Activated CD4-positive, alpha-beta T cell treated with anti-CD3 and anti-CD28 coated beads, Interleukin-2, amount 10 ng/mL, durations not matched to agents 7 days and 5 days (primary cell): ENCODE data around the gene RNF141. TPM values are rescaled to one million over a fixed set of nuclear protein-coding genes. Genes with fewer than 3 reads are reported as not detected.

Experiments used
- CTCF ChIA-PET: fragments of 350-600 bp; sonication (Branson Sonifier 250); formaldehyde crosslinking; loops from one replicate; lab custom pipeline; 2021; ENCODE audit warnings: antibody characterized with exemption; lab: Charles Lee
- POLR2A ChIA-PET: fragments of 350-600 bp; sonication (Branson Sonifier 250); formaldehyde crosslinking; loops from one replicate; lab custom pipeline; 2021; ENCODE audit warnings: antibody characterized with exemption; lab: Charles Lee
- DNase-seq: peaks from one replicate; pipeline ENCODE4 v3.0.0-alpha.2; 2020
- H3K27ac Mint-ChIP-seq: one replicate; pipeline ENCODE4 v1.8.0; 2021; ENCODE audit warnings: mild to moderate bottlenecking, moderate library complexity, mixed read lengths
- H3K27me3 Mint-ChIP-seq: one replicate; pipeline ENCODE4 v1.8.0; 2021; ENCODE audit warnings: mixed read lengths
- H3K36me3 Mint-ChIP-seq: one replicate; pipeline ENCODE4 v1.8.0; 2021; ENCODE audit warnings: low read depth, mixed read lengths
- H3K4me1 Mint-ChIP-seq: one replicate; pipeline ENCODE4 v1.8.0; 2021; ENCODE audit warnings: mixed read lengths
- H3K4me3 Mint-ChIP-seq: one replicate; pipeline ENCODE4 v1.8.0; 2021; ENCODE audit warnings: mild to moderate bottlenecking, moderate library complexity, mixed read lengths
- H3K9me3 Mint-ChIP-seq: one replicate; pipeline ENCODE4 v1.8.0; 2021; ENCODE audit warnings: mixed read lengths
- total RNA-seq, 2 experiments: library from RNA; stranded (reverse); gene quantifications; one replicate each; pipeline ENCODE4 v1.2.3, GENCODE V29; 2021

RNF141 gene
- total RNA-seq, 2 experiments from 2014 or later: 10.3 to 11.6 TPM

- H3K36me3 Mint-ChIP-seq: peaks cover 15% of the 10 kb centered on the region
- no peak overlapping the region for H3K27ac Mint-ChIP-seq
- H3K9me3 Mint-ChIP-seq: no peaks in the 10 kb centered on the region
- no peak overlapping the region for H3K4me3 Mint-ChIP-seq
- DNase-seq: no peak
- CTCF ChIA-PET: no interaction called here
- POLR2A ChIA-PET: no interaction called here
- H3K27me3 Mint-ChIP-seq: no peaks in the 10 kb centered on the region
- peaks cover 6% of the 10 kb centered on the region for H3K4me1 Mint-ChIP-seq
Observed at GRCh38 chr11:10480026-10480425, 61.0 kb downstream of the RNF141 start.

GRCh38 chr11:10478574-10479550, 62.1 kb downstream of the RNF141 start:
- ChIA-PET POLR2A (no interaction called here), CTCF (interaction anchor here (0.5 kb wide), 1 partner anchor 347 kb away, joined by 3 read pairs; no protein-coding TSS in a partner anchor)
- Mint-ChIP-seq H3K27me3 (no peaks in the 10 kb centered on the region), H3K9me3 (no peaks in the 10 kb centered on the region), H3K4me3 (no peak overlapping the region), H3K27ac (no peak overlapping the region), H3K36me3 (peaks cover 17% of the 10 kb centered on the region), H3K4me1 (peaks cover 6% of the 10 kb centered on the region)
- DNase-seq: no peak

- no peak for DNase-seq
- ChIA-PET CTCF (no interaction called here), POLR2A (no interaction called here)
- peaks cover 6% of the 10 kb centered on the region for H3K4me1 Mint-ChIP-seq
- no peaks in the 10 kb centered on the region for H3K27me3 Mint-ChIP-seq
- no peak overlapping the region for H3K27ac Mint-ChIP-seq
- no peaks in the 10 kb centered on the region for H3K9me3 Mint-ChIP-seq
- H3K36me3 Mint-ChIP-seq: peaks cover 17% of the 10 kb centered on the region
- H3K4me3 Mint-ChIP-seq: no peak overlapping the region
Observed at GRCh38 chr11:10478066-10478465, 62.9 kb downstream of the RNF141 start.

- no peaks in the 10 kb centered on the region for H3K9me3 Mint-ChIP-seq
- no peaks in the 10 kb centered on the region for H3K27me3 Mint-ChIP-seq
- CTCF ChIA-PET: no interaction called here
- POLR2A ChIA-PET: no interaction called here
- H3K4me3 Mint-ChIP-seq: no peak overlapping the region
- peaks cover 17% of the 10 kb centered on the region for H3K36me3 Mint-ChIP-seq
- H3K4me1 Mint-ChIP-seq: peaks cover 6% of the 10 kb centered on the region
- no peak for DNase-seq
- no peak overlapping the region for H3K27ac Mint-ChIP-seq
Observed at GRCh38 chr11:10477690-10478046, 63.3 kb downstream of the RNF141 start.

DNA sequence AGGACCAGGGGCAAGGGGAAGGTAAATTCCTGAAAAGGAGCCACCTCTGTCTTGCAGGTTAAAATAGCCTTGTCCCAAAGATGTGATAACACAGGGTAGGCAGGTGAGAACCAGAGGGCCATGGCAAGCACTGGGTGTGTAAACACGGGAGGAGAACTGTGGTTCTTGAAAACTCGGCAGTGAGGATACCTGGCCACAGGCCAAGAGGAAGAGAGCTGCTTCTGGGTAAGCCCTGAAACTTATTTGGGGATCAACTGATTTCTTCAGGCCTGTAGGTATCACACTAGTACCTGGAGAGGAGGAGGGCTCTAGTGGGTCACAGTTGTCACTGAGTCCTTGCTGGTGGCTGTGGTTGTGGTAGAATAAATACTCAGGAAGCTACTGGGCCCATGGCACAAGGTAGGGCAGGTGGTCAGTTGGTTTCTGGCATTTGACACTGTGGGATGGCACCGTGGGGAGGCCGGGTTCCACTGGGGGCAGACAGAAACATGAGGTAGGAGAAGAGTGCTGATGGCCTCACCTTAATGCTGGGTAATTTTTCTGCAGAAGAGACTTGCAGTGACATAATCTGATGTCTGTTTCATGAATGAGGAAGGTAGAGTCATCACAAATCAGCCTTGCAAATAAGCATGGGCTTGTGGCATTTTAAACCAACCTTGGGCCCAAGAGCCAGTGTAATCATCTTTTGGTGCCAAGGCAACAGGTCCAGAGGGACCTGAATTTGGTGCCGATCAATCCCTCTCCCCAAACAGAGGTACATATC, 63.9 kb downstream of the RNF141 start:
- POLR2A ChIA-PET: no interaction called here
- DNase-seq: no peak
- Mint-ChIP-seq H3K4me1 (peaks cover 6% of the 10 kb centered on the region), H3K9me3 (no peaks in the 10 kb centered on the region), H3K4me3 (no peak overlapping the region), H3K36me3 (peaks cover 16% of the 10 kb centered on the region), H3K27me3 (no peaks in the 10 kb centered on the region), H3K27ac (no peak overlapping the region)
- CTCF ChIA-PET: interaction anchor here (1.6 kb wide), 1 partner anchor 315 kb away, joined by 6 read pairs; no protein-coding TSS in a partner anchor

- no peak overlapping the region for H3K4me3 Mint-ChIP-seq
- no peak for DNase-seq
- H3K27me3 Mint-ChIP-seq: no peaks in the 10 kb centered on the region
- no peaks in the 10 kb centered on the region for H3K9me3 Mint-ChIP-seq
- H3K36me3 Mint-ChIP-seq: peaks cover 15% of the 10 kb centered on the region
- ChIA-PET POLR2A (no interaction called here), CTCF (interaction anchor here (1.0 to 1.8 kb wide), 6 partner anchors 12 to 316 kb away, joined by 3 to 6 read pairs (median 4); partner anchors contain the start of gene RNF141)
- peaks cover 6% of the 10 kb centered on the region for H3K4me1 Mint-ChIP-seq
- no peak overlapping the region for H3K27ac Mint-ChIP-seq
Observed at GRCh38 chr11:10476342-10476741, 64.6 kb downstream of the RNF141 start.

GRCh38 chr11:10474551-10474950, 66.4 kb downstream of the RNF141 start:
- no peak for DNase-seq
- ChIA-PET POLR2A (no interaction called here), CTCF (no interaction called here)
- Mint-ChIP-seq H3K36me3 (peaks cover 13% of the 10 kb centered on the region), H3K4me3 (no peak overlapping the region), H3K9me3 (no peaks in the 10 kb centered on the region), H3K27me3 (no peaks in the 10 kb centered on the region), H3K27ac (no peak overlapping the region), H3K4me1 (peaks cover 6% of the 10 kb centered on the region)

- ChIA-PET POLR2A (no interaction called here), CTCF (interaction anchor here (0.5 to 1.5 kb wide), 4 partner anchors 8 to 165 kb away, joined by 3 to 4 read pairs (median 3); no protein-coding TSS in a partner anchor)
- Mint-ChIP-seq H3K4me1 (peaks cover 6% of the 10 kb centered on the region), H3K36me3 (peaks cover 11% of the 10 kb centered on the region), H3K27me3 (no peaks in the 10 kb centered on the region), H3K27ac (no peak overlapping the region), H3K4me3 (no peak overlapping the region), H3K9me3 (peaks cover 5% of the 10 kb centered on the region)
- no peak for DNase-seq
Observed at GRCh38 chr11:10473371-10473770, 67.6 kb downstream of the RNF141 start.

DNA sequence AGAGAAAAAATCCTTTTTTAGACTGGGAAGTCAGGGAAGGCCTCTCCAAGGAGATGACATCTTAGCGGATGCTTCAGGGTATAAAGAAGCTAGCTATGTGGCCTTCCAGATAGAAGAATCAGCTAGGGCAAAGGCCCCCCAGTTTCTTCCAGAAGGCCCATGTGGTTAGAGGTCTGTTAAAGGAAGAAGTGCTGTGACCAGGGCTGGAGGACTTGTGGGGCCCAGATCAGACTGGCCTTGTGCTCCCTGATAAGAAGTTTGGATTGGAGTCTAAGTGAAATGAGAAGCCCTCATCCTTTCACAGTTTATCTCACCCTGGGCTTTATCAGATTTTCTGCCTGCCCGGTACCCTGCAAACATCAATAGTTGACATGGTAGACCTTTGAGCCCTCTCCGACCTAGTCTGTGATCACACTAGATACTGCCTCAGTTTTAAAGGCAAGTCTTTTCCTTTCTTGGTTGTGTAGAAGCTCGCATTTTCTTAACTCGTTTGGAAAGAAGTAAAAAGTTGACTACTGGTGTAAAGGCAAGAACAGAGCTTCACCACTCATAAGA, 78.2 kb downstream of the RNF141 start:
- H3K27ac Mint-ChIP-seq: no peak overlapping the region
- H3K27me3 Mint-ChIP-seq: no peaks in the 10 kb centered on the region
- ChIA-PET CTCF (interaction anchor here (1.4 to 2.4 kb wide), 3 partner anchors 9 to 78 kb away, joined by 3 to 7 read pairs (median 5); partner anchors contain the start of gene RNF141), POLR2A (no interaction called here)
- no peak overlapping the region for H3K4me3 Mint-ChIP-seq
- peaks cover 27% of the 10 kb centered on the region for H3K4me1 Mint-ChIP-seq
- peaks cover 6% of the 10 kb centered on the region for H3K9me3 Mint-ChIP-seq
- peaks cover 60% of the 10 kb centered on the region for H3K36me3 Mint-ChIP-seq
- no peak for DNase-seq

Other genes starting within 250 kb of the RNF141 start
- 1 to 10 TPM; 3.2 to 3.7 TPM for gene SBF2, start 247.0 kb downstream of the RNF141 start, total RNA-seq
- gene ADM, start 236.1 kb downstream of the RNF141 start, total RNA-seq: under 1 TPM; 0.27 to 0.92 TPM
- gene AMPD3, start 85.9 kb downstream of the RNF141 start, total RNA-seq: 10 to 100 TPM; 20.3 to 20.8 TPM
- gene LYVE1, start 27.5 kb upstream of the RNF141 start, total RNA-seq: not detected
- gene IRAG1, start 152.6 kb upstream of the RNF141 start, total RNA-seq: not detected
- gene CTR9, start 210.1 kb upstream of the RNF141 start, total RNA-seq: 10 to 100 TPM; 45.3 to 47.0 TPM